Activated CD8-positive, alpha-beta memory T cell treated with anti-CD3 and anti-CD28 coated beads for 36 hours (primary cell): ENCODE results near the gene ATAD3B. TPM values are rescaled to one million over a fixed set of nuclear protein-coding genes. Genes with fewer than 3 reads are reported as not detected.
"Not testable (repeated sequence)": the region's sequence is repeated elsewhere in the genome, so short reads cannot be mapped to it uniquely, and the experiment has no call there.

Experiments
- CTCF ChIA-PET: fragments of 350-600 bp; sonication (Branson Sonifier 250); formaldehyde crosslinking; loops from one replicate; lab custom pipeline; 2021; ENCODE audit warnings: antibody characterized with exemption; lab: Charles Lee
- POLR2A ChIA-PET: fragments of 350-600 bp; sonication (Branson Sonifier 250); formaldehyde crosslinking; loops from one replicate; lab custom pipeline; 2021; ENCODE audit warnings: antibody characterized with exemption; lab: Charles Lee
- total RNA-seq, 2 experiments: library from RNA; stranded (reverse); gene quantifications; one replicate each; pipeline ENCODE4 v1.2.3, GENCODE V29; 2021

Gene ATAD3B
- total RNA-seq, 2 experiments from 2014 or later = 82.9 to 93.1 TPM

DNA sequence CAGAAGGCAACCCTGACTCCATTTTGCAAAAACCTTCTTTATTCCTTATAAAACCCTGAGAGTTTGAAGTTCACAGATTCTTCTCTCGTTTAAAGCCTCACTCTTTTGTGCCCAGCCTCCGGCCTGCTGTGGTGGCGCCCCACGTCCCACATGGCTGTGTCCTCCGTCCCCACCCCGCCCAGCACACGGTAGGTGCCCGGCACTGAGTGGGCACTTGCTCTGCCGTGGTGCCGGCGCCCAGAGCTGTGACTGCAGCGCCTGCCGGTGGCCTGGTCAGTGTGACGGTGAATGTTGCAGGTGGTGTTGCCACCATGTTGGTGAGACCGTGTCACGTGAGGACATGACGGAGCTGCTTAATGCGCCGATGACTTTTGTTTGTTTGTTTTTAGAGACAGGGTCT is 49.8 kb downstream of the ATAD3B start:
- ChIA-PET POLR2A (no interaction called here), CTCF (interaction anchor here (0.7 kb wide), 1 partner anchor 22 kb away, joined by 3 read pairs; no protein-coding TSS in a partner anchor)

- POLR2A ChIA-PET = not testable (repeated sequence)
Observed at GRCh38 chr1:1522536-1522935, 51.0 kb downstream of the ATAD3B start.

GRCh38 chr1:1523226-1523625 is 51.7 kb downstream of the ATAD3B start:
- CTCF ChIA-PET, POLR2A ChIA-PET: not testable (repeated sequence)

More at GRCh38 chr1:1522536-1522935, 51.0 kb downstream of the ATAD3B start:
- CTCF ChIA-PET = not testable (repeated sequence)

- CTCF ChIA-PET, POLR2A ChIA-PET: not testable (repeated sequence)
Observed at GRCh38 chr1:1523651-1524050, 52.1 kb downstream of the ATAD3B start.

- POLR2A ChIA-PET, CTCF ChIA-PET: not testable (repeated sequence)
Observed at GRCh38 chr1:1524750-1525383, 53.3 kb downstream of the ATAD3B start.

DNA sequence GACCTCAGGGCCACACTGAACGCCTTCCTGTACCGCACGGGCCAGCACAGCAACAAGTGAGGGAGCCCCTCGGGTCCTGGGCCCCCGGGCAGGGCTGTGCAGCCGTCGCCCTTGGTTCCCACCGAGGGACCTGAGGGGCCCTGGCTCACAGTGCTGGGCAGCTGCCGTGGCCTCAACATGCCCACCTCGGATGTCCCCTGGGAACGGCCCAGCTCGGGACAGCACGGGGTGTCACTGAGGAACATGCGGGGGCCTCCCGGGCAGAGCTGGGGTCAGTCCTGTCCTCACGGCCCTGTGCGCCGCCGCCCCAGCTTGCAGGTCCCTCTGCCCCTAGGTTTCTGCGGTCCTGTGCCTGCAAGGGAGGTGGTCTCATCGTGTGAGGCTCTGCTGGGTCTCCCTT is 54.9 kb downstream of the ATAD3B start:
- CTCF ChIA-PET, POLR2A ChIA-PET: not testable (repeated sequence)

- POLR2A ChIA-PET = no interaction called here
- CTCF ChIA-PET = no interaction called here
Observed at GRCh38 chr1:1527092-1527816, 55.7 kb downstream of the ATAD3B start.

GRCh38 chr1:1528301-1529267 is 57.0 kb downstream of the ATAD3B start:
- CTCF ChIA-PET = interaction anchor here (0.6 to 0.7 kb wide), 2 partner anchors 168 to 204 kb away, joined by 3 to 4 read pairs; no protein-coding TSS in a partner anchor
- POLR2A ChIA-PET = no interaction called here

- CTCF ChIA-PET = no interaction called here
- POLR2A ChIA-PET = no interaction called here
Observed at GRCh38 chr1:1529321-1529720, 57.8 kb downstream of the ATAD3B start.

- ChIA-PET CTCF (interaction anchor here (0.7 kb wide), 1 partner anchor 44 kb away, joined by 6 read pairs; no protein-coding TSS in a partner anchor), POLR2A (no interaction called here)
Observed at GRCh38 chr1:1529936-1530335, 58.4 kb downstream of the ATAD3B start.

DNA sequence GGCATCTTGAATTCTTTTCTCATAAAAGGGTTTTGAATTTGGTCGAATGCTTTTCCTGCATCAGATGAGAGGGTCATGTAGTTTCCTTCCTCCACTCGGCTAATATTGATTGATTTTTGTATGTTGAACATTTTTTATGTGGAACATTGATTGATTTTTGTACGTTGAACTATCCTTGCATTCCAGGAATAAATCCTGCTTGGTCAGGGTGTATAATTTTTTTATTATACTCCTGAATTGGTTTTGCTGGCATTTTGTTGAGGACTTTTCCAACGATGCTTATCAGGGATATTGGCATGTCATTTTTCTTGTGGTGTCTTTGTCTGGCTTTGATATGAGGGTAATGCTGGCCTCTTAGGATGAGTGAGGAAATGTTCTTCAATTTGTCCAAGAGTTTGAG is 60.4 kb downstream of the ATAD3B start:
- POLR2A ChIA-PET = no interaction called here
- CTCF ChIA-PET = no interaction called here

DNA sequence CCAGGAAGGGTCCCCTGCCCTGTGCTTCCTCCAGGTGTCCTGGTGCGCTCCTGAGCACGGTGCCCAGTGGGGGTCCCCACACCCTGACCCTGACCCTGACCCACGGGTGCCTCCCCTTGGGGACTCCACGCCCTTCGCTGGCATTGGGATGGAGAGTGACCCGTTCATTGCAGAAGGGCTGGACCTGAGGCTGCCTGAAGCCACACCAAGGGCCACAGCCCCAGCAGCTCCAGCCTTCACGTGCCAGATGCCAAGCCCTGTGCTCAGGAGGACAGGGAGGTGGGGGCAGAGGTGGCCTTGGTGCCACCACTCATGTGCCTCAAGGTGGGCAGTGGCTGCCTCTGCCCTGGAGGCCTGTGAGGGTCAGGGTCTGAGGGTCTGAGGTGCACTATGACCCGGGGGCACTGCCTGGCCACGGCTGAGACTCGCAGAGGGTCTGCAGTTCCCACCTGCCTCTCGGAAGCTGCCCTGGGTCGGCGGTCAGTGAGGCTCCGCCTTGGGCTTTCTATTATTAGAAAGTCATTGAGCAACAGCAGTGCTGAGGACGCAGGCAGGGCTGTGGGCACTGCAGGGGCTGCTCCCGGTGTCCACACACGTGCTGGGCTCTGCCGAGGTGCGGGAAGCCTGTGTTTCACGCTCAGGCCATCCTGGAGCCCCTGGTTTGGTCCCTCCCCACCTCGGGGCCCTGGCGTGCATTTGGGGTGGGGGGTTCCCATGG is 61.8 kb downstream of the ATAD3B start:
- CTCF ChIA-PET, POLR2A ChIA-PET: not testable (repeated sequence)

GRCh38 chr1:1533894-1534291 is 62.3 kb downstream of the ATAD3B start:
- POLR2A ChIA-PET, CTCF ChIA-PET: not testable (repeated sequence)

GRCh38 chr1:1534401-1535154 is 63.0 kb downstream of the ATAD3B start:
- POLR2A ChIA-PET = no interaction called here
- CTCF ChIA-PET = no interaction called here

DNA sequence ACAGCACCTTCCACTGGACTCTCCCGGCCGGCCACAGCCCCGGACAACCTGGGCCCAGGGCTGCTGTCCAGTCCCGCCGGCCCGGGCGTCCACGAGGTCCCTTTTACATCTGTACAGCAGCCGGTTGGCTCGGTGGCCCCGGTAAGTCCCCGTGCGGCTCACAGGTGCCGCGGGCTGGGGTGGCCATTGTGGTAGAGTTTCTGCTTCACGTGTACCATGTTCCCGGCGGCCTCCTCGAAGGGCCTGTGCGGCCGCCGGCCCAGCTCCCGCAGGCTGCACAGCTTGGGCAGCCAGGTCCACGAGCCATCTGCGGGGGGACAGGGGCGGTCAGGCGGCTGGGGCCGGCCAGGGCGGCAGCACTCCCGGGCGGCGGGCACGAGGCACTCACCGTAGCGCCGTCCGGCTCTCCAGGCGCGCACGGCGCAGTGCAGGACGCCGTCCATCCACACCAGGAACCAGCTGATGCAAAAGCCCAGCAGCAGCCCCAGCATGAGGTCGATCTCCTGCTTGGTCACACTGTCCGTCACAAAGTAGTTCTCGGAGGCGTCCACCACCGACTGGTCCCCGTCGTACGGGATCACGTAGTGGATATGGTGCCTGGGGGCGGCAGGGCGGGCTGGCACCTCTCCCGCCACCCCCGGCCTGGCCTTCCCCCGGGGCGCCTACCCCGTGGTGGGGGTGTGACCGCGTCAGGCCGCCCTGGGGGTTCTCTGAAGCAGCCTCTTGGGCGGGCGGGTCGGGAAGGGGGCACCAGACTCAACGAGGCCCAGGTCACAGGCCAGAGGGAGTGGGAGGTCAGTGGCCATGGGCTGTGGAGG is 63.8 kb downstream of the ATAD3B start:
- ChIA-PET CTCF (interaction anchor here (1.4 kb wide), 1 partner anchor 11 kb away, joined by 5 read pairs; no protein-coding TSS in a partner anchor), POLR2A (no interaction called here)

- POLR2A ChIA-PET = interaction anchor here (0.6 kb wide), 1 partner anchor 21 kb away, joined by 3 read pairs; no protein-coding TSS in a partner anchor
- CTCF ChIA-PET = interaction anchor here (1.4 kb wide), 1 partner anchor 10 kb away, joined by 5 read pairs; no protein-coding TSS in a partner anchor
Observed at GRCh38 chr1:1536019-1536937, 64.7 kb downstream of the ATAD3B start.
